Lower leg skin (tissue), 4 donors: ENCODE measurements around the gene LTC4S. TPM values are rescaled to one million over a fixed set of nuclear protein-coding genes. Genes with fewer than 3 reads are reported as not detected.

Experiments
- DNase-seq, 2 donors: peaks; one replicate each; pipeline ENCODE4 v3.0.0-alpha.2; 2019; ENCODE audit warnings: low spot score in 2 of 2
- H3K4me3 ChIP-seq: fragments of 200-600 bp; sonication (generic); 2 replicates; pipeline ENCODE4 v1.5.1; 2017; ENCODE audit warnings: mild to moderate bottlenecking, low read depth; ENCODE audit not compliant: poor library complexity, severe bottlenecking
- POLR2A ChIP-seq, 2 donors: fragments of 450-650 bp; IDR thresholded peaks; one replicate each; pipeline ENCODE4 v1.6.1; 2016 to 2017; ENCODE audit warnings: antibody characterized with exemption in 2 of 2, mild to moderate bottlenecking in 1 of 2, moderate library complexity in 1 of 2
- WGBS, 2 donors: methylation state at CpG; one replicate each; pipeline ENCODE4 v1.1.5; 2018; 5-methylcytosine and 5-hydroxymethylcytosine counted together
- intact Hi-C: fragments of 100-400 bp; cut with DNase I; formaldehyde crosslinking; loops from one replicate; pipeline ENCODE4 v1.15.0; 2023; ENCODE audit warnings: low total_unique reads
- microRNA counts, 2 donors: library from miRNA; unstranded; fragments of <30 nt; microRNA quantifications; one replicate each; lab custom pipeline; 2016
- microRNA-seq, 2 donors: library from miRNA; unstranded; fragments of <30 nt; microRNA quantifications; one replicate each; pipeline ENCODE4, GENCODE V29; 2016; ENCODE audit warnings: borderline replicate concordance in 2 of 2, borderline number of aligned reads in 1 of 2
- total RNA-seq, 4 donors: library from RNA; depleted of rRNA; stranded (reverse); fragments of >200 nt; gene quantifications; one replicate each; pipeline ENCODE4 v1.1.0, GENCODE V29; 2016
- TF ChIP-seq, protein P1 (sequence below), 3 donors: fragments of 450-650 bp; IDR thresholded peaks; one replicate each; pipeline ENCODE4 v1.5.1; 2016; ENCODE audit warnings: antibody characterized with exemption in 3 of 3, mild to moderate bottlenecking in 3 of 3, moderate library complexity in 2 of 3

Gene LTC4S
- total RNA-seq, 4 donors from 2014 or later, result 3.5 to 14.8 (median 9.6) TPM

DNA sequence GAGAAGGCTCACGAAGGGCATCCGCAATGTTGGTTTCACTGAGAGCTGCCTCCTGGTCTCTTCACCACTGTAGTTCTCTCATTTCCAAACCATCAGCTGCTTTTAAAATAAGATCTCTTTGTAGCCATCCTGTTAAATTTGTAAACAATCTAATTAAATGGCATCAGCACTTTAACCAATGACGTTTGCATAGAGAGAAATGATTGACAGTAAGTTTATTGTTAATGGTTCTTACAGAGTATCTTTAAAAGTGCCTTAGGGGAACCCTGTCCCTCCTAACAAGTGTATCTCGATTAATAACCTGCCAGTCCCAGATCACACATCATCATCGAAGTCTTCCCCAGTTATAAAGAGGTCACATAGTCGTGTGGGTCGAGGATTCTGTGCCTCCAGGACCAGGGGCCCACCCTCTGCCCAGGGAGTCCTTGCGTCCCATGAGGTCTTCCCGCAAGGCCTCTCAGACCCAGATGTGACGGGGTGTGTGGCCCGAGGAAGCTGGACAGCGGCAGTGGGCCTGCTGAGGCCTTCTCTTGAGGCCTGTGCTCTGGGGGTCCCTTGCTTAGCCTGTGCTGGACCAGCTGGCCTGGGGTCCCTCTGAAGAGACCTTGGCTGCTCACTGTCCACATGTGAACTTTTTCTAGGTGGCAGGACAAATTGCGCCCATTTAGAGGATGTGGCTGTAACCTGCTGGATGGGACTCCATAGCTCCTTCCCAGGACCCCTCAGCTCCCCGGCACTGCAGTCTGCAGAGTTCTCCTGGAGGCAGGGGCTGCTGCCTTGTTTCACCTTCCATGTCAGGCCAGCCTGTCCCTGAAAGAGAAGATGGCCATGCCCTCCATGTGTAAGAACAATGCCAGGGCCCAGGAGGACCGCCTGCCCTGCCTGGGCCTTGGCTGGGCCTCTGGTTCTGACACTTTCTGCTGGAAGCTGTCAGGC is 43.6 kb downstream of the LTC4S start:
- no peak for TF ChIP-seq POLR2A (IDR thresholded peaks at IDR 0.05)
- TF ChIP-seq, protein P1, sequence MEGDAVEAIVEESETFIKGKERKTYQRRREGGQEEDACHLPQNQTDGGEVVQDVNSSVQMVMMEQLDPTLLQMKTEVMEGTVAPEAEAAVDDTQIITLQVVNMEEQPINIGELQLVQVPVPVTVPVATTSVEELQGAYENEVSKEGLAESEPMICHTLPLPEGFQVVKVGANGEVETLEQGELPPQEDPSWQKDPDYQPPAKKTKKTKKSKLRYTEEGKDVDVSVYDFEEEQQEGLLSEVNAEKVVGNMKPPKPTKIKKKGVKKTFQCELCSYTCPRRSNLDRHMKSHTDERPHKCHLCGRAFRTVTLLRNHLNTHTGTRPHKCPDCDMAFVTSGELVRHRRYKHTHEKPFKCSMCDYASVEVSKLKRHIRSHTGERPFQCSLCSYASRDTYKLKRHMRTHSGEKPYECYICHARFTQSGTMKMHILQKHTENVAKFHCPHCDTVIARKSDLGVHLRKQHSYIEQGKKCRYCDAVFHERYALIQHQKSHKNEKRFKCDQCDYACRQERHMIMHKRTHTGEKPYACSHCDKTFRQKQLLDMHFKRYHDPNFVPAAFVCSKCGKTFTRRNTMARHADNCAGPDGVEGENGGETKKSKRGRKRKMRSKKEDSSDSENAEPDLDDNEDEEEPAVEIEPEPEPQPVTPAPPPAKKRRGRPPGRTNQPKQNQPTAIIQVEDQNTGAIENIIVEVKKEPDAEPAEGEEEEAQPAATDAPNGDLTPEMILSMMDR (IDR thresholded peaks at IDR 0.05), result no peak
- intact Hi-C loops, result no loop called here
- no peak for DNase-seq
- 83 to 89% methylated on average over 14 to 15 of the region's 15 CpGs for WGBS, 2 donors
- H3K4me3 ChIP-seq, result no peak overlapping the region

DNA sequence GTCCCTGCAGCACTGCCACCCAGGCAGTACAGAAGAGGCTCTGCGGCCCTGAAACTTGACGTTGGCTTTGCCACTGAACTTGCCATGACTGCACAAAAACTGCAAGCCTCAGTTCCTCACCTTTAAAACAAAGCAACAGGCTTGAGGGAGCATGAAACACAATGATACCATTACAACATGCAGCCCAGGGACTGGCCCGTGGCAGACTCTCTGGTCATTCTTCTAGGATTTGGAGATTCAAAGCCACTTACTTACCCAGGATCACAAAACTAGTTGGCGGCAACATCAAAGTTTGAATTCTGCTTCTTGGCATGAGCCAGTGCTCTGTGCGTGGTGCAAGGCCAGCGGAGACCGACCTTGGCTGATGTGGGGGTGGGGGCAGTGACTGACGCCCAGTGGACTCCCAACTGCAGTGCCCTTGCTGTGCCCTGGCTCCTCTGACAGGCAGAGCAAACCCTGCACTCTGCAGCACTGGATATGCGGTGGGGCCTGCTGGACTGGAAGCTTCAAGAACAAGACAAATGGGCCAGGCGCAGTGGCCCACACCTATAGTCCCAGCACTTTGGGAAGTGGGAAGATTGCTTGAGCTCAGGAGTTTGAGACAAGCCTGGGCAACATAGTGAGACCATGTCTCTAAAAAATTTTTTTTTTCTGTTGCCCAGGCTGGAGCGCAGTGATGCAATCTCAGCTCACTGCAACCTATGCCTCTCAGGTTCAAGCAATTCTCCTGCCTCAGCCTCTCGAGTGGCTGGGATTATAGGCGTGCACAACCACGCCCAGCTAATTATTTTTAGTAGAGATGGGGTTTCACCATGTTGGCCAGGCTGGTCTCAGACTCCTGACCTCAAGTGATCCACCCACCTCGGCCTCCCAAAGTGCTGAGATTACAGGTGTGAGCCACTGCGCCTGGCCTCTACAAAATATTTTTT is 45.8 kb downstream of the LTC4S start:
- intact Hi-C loops, result no loop called here
- no peak for DNase-seq
- TF ChIP-seq POLR2A (IDR thresholded peaks at IDR 0.05), result no peak
- TF ChIP-seq, protein P1 (IDR thresholded peaks at IDR 0.05), result no peak
- WGBS, 2 donors, result 76 to 87% methylated on average over 14 to 16 of the region's 16 CpGs
- H3K4me3 ChIP-seq, result no peak overlapping the region

DNA sequence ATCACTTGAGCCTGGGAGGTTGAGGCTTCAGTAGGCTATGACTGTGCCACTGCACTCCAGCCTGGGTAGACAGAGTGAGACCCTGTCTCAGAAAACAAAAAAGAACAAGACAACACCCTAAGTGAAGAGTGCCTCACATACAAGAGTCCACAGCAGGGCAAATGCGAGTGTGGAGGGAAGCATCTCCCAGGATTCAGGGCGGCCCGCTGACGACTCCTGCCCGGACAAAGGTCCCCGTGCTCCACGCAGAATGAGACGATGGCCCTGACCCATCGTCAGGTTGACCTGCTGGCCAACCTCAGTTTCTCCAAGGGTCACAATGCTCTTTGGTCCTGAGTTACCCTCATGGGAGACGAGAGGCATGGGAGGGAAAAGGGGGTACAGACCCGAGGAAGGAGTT is 46.5 kb downstream of the LTC4S start:
- TF ChIP-seq, protein P1 (IDR thresholded peaks at IDR 0.05), result no peak
- no peak for TF ChIP-seq POLR2A (IDR thresholded peaks at IDR 0.05)
- intact Hi-C loops, result no loop called here
- WGBS, 2 donors, result 88% methylated on average over 11 of the region's 11 CpGs
- DNase-seq, result no peak
- H3K4me3 ChIP-seq, result no peak overlapping the region

DNA sequence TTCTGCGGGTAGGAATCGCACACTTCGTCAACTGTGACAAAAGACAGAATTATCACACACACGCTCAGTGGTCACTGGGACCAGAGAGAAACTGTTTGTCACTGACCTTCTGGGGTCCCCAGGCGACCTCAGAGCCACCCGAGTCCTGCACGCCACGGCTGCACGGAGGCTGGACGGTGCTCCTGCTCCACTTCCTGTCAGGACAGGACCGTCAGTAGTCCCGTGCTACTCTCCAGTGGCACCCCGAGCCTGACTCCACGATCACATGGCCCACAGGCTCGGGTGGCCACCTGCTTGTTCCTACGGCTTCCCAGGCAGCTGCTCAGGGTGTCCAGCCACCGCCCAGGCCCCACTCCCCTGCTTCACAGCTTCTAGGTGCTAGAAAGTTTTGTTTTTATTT is 47.0 kb downstream of the LTC4S start:
- WGBS, 2 donors, result 86 to 87% methylated on average over 17 of the region's 17 CpGs
- TF ChIP-seq, protein P1 (IDR thresholded peaks at IDR 0.05), result no peak
- no peak for TF ChIP-seq POLR2A (IDR thresholded peaks at IDR 0.05)
- H3K4me3 ChIP-seq, result no peak overlapping the region
- intact Hi-C loops, result no loop called here
- no peak for DNase-seq

DNA sequence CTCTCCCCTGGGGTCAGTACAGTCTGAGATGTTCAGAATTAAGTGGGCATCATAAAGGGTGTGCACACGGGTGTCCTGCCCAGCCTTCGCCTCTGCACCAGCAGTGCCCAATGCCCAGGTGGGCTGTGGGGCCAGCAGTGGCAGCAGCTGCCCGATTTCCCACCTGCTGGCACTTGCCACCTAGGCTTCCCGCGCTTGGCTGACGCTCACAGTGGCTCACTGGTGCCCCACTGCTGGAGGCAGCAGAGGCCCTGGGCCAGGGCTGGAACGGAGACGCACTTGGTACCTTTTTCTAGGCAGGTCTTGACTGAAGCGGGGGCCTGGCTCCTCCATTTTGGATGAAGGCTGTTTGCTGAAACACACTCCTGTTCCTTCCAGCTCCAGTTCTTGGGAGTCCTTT is 47.8 kb downstream of the LTC4S start:
- no peak overlapping the region for H3K4me3 ChIP-seq
- intact Hi-C loops, result no loop called here
- no peak for DNase-seq
- 88 to 93% methylated on average over 9 of the region's 9 CpGs for WGBS, 2 donors
- no peak for TF ChIP-seq POLR2A (IDR thresholded peaks at IDR 0.05)
- TF ChIP-seq, protein P1 (IDR thresholded peaks at IDR 0.05), result no peak

MicroRNAs within 50 kb of the gene (microRNA counts, 767-probe panel; counts per million panel counts)
- 0 to 358 counts per million in 2 donors for microRNA hsa-miR-1229 (lab: Ali Mortazavi, UCI)

Small RNA genes within 50 kb of the gene (microRNA-seq; reads per million reads assigned to microRNA genes)
- gene MIR1229, result 0.57 to 1.4 reads per million in 2 donors

Other genes starting within 250 kb of the LTC4S start
- 10 to 100 TPM; 36.4 to 76.1 (median 54.9) TPM for gene RUFY1, start 243.4 kb upstream of the LTC4S start, total RNA-seq
- 100 to 1,000 TPM; 182 to 474 (median 317) TPM for gene HNRNPH1, start 170.3 kb upstream of the LTC4S start, total RNA-seq
- gene CBY3, start 113.0 kb upstream of the LTC4S start, total RNA-seq, result not detected
- 100 to 1,000 TPM; 183 to 307 (median 253) TPM for gene CANX, start 95.0 kb upstream of the LTC4S start, total RNA-seq
- gene MAML1, start 61.2 kb upstream of the LTC4S start, total RNA-seq, result 10 to 100 TPM; 25.5 to 46.8 (median 31.5) TPM
- gene MGAT4B, start 12.9 kb downstream of the LTC4S start, total RNA-seq, result 100 to 1,000 TPM in 2 of 4 donors, 10 to 100 TPM in 2; 86.3 to 113 (median 101) TPM
- 100 to 1,000 TPM; 263 to 508 (median 298) TPM for gene SQSTM1, start 26.9 kb downstream of the LTC4S start, total RNA-seq
- gene MRNIP, start 64.8 kb downstream of the LTC4S start, total RNA-seq, result 10 to 100 TPM; 13.7 to 44.9 (median 26.5) TPM
- 100 to 1,000 TPM in 2 of 4 donors, 10 to 100 TPM in 2; 71.4 to 125 (median 100) TPM for gene TBC1D9B, start 113.9 kb downstream of the LTC4S start, total RNA-seq